GM10248 (cell line): Measurements from ENCODE around the gene HSPA4.

Source experiments
- CTCF ChIA-PET: fragments of 300-600 bp; sonication (Branson Sonifier 250); formaldehyde crosslinking; extraction: SDS; loops from one replicate; lab custom pipeline; 2021; ENCODE audit warnings: antibody characterized with exemption; lab: Yijun Ruan, JAX
- POLR2A ChIA-PET: fragments of 350-650 bp; sonication (Branson Sonifier 250); formaldehyde crosslinking; extraction: SDS; loops from one replicate; lab custom pipeline; 2020; ENCODE audit warnings: antibody characterized with exemption; lab: Yijun Ruan, JAX
- DNase-seq: peaks from one replicate; pipeline ENCODE4 v3.0.0; 2012; ENCODE audit errors: extremely low spot score
- TF ChIP-seq, protein P1 (sequence below): IDR thresholded peaks from 2 replicates; pipeline ENCODE4 v1.5.1; 2012; ENCODE audit warnings: mild to moderate bottlenecking, low read depth; ENCODE audit errors: extremely low read depth, missing control alignments, control extremely low read depth

HSPA4 gene

DNA sequence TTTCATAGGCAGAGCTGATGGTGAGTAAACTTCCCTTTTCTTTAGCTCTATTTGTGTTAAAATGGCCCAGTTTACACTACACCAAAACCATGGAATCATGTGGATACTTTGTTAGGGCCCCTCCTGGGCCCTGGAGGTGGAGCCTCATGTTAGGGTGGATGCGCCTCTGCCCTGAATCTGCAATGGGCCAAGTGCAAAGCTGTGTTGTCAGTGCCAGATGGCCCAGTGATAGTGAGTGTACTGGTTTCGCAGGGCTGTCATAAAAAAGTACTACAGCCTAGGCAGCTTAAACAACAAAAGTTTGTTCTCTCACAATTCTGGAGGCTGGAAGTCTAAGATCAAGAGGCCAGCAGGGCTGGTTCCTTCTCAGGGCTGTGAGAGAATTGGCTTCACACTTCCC is 64.8 kb downstream of the HSPA4 start:
- DNase-seq = no peak
- ChIA-PET CTCF (no interaction called here), POLR2A (no interaction called here)
- TF ChIP-seq, protein P1, sequence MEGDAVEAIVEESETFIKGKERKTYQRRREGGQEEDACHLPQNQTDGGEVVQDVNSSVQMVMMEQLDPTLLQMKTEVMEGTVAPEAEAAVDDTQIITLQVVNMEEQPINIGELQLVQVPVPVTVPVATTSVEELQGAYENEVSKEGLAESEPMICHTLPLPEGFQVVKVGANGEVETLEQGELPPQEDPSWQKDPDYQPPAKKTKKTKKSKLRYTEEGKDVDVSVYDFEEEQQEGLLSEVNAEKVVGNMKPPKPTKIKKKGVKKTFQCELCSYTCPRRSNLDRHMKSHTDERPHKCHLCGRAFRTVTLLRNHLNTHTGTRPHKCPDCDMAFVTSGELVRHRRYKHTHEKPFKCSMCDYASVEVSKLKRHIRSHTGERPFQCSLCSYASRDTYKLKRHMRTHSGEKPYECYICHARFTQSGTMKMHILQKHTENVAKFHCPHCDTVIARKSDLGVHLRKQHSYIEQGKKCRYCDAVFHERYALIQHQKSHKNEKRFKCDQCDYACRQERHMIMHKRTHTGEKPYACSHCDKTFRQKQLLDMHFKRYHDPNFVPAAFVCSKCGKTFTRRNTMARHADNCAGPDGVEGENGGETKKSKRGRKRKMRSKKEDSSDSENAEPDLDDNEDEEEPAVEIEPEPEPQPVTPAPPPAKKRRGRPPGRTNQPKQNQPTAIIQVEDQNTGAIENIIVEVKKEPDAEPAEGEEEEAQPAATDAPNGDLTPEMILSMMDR = no peak

DNA sequence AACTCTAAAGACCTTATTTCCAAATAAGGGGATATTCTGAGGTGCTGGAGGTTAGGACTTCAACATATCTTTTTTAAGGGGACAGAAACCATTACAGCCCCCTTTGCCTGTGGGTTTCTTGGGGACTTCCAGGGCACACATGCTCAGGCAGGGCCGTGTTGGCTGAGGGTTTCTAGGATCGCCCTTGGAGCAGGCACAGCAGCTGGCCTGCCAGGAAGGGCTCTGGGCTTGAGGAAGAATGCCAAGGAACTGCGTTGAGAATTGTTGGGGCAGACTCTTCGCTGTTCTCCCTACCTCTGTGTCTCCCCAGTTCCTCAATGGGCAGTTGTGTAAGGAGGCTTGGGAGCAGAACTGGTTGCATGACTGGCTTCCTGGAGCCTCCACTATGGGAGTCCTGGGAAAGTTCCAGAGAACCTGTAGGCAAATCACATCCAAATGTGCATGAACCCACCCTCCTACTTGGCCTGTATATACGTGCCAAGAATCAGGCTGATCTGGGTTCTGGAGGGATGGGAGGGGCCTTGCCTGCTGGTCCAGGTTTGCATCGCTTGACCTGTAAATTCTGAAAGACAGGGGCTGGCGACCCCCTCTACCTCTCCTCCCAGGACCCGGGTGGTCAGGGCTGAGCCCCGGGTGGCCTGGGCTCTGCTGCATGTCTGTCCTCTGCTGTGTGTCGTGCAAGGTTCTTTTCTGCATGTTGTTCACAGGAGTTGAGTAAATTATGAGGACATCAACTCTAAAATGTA is 65.5 kb downstream of the HSPA4 start:
- ChIA-PET POLR2A (no interaction called here), CTCF (interaction anchor here (0.7 kb wide), 1 partner anchor 170 kb away, joined by 3 read pairs; no protein-coding TSS in a partner anchor)
- TF ChIP-seq, protein P1 = no peak
- DNase-seq = no peak

DNA sequence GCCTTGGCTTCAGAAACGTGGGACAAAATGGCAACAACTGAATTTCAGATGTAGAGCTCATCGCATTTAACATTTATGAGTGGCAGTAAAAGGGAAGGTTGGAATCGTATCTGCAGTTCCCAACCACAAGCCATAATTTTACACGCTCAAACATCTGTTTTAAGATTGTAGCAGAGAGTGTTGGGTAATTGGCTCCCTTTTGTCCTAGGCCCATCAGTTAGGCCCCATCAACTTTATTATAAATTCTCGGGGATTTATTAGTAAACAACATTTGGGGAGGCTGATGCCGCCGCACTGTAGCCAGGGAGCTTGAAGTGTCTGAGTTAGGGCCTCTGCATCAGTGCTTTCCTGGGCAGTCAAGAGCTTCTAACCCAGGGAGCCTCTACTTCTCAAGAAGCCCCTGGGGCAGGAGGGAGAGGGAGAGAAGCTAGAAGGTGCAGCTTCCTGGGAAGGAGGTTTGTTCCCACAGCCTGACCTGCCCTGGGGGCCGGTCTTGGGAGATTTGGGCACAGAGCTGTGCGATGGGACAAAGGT is 66.2 kb downstream of the HSPA4 start:
- TF ChIP-seq, protein P1 = no peak
- DNase-seq = no peak
- ChIA-PET CTCF (interaction anchor here (0.7 to 1.7 kb wide), 4 partner anchors 28 to 343 kb away, joined by 3 to 4 read pairs (median 3); no protein-coding TSS in a partner anchor), POLR2A (no interaction called here)

DNA sequence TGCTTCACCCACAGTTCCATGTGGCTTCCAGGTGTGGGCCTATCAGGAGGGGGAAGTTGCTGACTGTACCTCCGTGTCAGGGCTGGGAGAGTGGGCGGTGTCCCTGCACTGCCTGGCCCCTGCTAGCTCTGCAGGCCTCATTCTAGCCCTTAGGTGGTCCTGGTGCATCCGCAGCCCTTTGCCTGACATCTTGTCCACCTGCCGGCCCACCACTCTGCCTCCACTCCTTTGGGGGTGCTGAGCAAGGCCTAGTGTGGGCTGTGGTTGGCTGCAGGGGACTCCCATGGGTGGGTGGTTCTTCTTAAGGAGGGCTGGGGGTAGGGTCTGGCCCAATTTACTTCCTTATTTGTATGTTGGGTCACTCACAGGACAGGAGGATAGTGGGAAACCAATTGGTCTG is 66.9 kb downstream of the HSPA4 start:
- CTCF ChIA-PET = interaction anchor here (0.9 to 1.8 kb wide), 4 partner anchors 7 to 342 kb away, joined by 3 to 5 read pairs (median 4); no protein-coding TSS in a partner anchor
- POLR2A ChIA-PET = no interaction called here
- TF ChIP-seq, protein P1 = no peak

DNA sequence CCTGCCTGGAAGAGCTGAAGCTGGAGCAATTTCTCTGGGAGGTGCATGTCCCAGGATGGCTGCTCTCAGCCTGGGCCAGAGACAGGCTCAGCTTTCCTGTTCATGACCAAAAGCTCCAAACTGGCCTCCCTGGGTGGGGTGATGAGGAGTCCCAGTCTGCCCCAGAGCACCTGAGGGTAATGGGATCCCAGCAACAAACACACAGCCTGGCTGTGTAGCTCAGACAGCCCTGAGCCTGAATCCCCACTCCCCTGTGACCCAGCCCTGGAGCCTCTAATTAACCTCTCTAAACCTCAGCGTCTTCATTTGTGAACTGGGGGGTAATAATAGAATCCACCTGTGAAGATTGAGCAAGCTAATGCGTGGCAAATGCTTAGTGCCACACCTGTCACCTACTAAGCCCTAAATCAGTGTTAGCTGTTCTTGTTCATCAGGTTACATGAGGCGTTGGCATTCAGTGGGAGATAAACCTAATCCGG is 67.5 kb downstream of the HSPA4 start:
- DNase-seq = no peak
- CTCF ChIA-PET = interaction anchor here (1.7 to 1.8 kb wide), 2 partner anchors 8 to 26 kb away, joined by 4 to 5 read pairs; no protein-coding TSS in a partner anchor
- POLR2A ChIA-PET = no interaction called here
- TF ChIP-seq, protein P1 = no peak

More for the DNA sequence above, 66.9 kb downstream of the HSPA4 start:
- DNase-seq = no peak

DNA sequence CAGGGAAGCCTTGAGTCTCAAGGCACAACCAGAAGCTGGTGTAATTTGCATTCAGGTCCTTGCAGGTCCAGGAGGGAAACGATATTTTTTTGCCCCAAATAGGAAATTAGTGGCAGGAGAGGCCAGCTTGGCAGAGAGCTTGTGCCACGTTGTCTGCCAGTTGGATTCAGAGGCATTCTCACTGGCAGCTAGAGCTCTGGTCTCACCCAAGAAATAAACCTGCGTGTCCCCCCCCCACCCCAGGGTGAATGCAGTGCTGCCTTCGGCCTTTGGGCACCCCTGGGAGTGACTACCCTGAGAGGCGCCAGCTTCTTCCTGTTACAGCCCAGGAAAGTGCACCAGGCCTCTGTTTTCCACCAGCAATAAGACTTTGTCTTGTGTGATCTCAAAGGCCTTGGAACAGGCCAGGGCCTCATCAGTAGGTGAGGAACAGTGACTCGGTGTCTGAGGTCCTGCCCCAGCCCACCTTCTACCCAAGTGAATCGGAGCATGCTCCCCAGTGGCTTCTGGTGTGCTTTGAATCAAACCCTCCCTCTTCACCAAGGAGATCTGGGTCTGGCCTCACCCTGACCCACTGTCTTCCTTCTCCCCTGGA is 68.4 kb downstream of the HSPA4 start:
- CTCF ChIA-PET = interaction anchor here (1.1 to 1.8 kb wide), 2 partner anchors 9 to 303 kb away, joined by 4 to 5 read pairs; no protein-coding TSS in a partner anchor
- no peak for DNase-seq
- POLR2A ChIA-PET = no interaction called here
- TF ChIP-seq, protein P1 = no peak
